IPS-NIHi11 (cell line): ENCODE data around the gene PLEKHA6.

ENCODE experiments used
- DNase-seq: peaks from one replicate; pipeline ENCODE4 v3.0.0; 2012; ENCODE audit warnings: mixed read lengths, low spot score

Gene PLEKHA6

DNA sequence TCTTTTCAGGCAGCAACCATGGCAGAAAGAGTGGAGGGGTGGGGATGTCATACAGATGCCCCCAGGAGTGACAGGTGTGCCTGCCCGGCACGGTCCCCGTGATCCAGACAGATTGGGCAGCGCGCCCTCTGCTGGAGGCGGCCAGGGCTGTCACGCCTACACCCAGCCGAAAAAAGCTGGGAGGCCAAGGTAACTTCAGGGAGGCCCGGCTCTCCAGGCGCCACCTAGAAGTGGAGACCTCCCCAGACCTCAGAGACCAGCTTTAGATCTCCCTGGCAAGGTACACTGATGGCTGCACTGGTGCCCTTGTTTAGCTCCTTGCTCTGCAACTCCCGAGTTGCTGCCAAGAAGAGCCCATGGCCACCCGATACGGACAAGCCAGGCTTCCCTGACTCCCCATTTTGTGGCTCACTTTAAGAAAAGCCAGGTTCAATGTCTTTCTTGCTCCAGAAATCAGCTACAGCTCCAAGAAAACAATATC, 152.6 kb downstream of the PLEKHA6 start:
- peak; percentile 93 for DNase-seq

DNA sequence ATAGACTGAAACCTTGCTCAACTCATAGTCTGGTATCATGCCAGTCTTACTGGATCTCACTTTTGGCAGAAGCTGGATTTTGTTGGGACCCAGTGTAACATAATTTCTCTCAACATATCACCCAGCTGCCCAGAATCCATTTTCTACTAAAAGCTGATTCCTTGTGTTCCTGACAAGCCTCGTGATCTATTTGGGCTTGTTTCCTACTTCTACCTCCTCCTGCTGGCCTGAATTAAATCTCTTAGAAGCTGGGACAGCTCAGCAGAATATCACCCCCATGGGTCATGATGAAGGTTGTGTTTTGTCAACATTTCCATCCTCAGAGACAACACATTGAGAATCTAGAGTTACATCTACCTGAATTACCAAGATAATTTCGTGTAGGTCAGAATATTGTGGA, 153.6 kb downstream of the PLEKHA6 start:
- no peak for DNase-seq

DNA sequence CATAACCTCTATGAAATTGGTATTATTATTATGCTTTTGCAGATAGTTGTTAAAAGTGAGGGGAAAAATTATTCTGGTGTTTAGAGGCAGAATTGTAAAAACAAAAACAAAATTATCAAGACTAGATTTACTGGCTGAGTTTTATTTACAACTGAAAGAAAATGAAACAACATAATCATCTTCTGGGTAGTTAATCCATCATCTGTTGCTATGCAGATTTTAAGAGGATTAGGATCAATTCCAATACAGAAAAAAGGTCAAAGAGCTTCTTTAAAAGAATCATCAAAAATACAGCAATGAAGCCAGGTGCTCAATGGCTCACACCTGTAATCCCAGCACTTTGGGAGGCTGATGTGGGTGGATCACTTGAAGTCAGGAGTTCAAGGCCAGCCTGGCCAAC, 154.2 kb downstream of the PLEKHA6 start:
- DNase-seq = no peak

DNA sequence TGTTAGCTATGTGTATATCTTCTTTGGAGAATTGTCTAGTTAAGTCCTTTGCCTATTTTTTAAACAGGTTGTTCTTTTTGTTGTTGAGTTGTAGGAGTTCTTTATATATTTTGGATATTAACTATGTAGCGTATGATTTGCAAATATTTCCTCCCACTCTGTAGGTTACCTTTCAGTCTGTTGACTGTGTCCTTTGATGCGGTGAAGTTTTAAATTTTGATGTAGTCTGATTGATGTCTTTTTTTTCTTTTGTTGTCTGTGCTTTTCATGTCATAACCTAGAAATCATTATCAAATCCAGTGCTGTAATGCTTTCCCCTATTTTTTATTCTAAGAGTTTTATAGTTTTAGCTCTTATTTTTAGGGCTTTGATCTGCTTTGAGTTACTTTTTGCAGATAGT, 154.8 kb downstream of the PLEKHA6 start:
- DNase-seq = no peak

DNA sequence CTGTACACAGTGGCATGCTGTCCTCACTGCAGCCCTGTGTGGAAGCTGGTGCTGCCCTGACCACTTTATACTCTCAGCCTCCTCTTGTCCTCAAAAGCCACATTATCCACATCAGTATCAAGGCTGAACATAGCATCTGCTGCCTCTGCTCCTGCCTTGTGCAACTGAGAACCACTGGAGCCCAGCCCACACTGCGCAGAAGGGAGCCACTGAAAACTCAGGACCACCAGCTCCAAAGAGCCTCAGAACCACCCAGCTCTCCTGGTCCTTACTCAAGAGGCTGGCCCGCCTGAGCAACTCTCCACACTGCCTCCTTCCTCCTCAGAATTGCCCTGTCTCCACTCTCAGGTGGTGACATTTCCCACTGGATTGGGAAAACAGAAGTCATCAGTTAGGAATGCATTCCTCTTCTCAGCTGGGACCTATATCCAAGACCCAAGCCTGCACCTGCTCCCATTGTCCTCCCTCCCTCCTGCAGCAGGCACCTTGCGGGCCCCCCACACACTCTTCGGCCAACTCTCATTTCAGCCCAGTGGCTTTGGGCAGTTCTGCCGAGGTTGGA, 156.4 kb downstream of the PLEKHA6 start:
- no peak for DNase-seq

DNA sequence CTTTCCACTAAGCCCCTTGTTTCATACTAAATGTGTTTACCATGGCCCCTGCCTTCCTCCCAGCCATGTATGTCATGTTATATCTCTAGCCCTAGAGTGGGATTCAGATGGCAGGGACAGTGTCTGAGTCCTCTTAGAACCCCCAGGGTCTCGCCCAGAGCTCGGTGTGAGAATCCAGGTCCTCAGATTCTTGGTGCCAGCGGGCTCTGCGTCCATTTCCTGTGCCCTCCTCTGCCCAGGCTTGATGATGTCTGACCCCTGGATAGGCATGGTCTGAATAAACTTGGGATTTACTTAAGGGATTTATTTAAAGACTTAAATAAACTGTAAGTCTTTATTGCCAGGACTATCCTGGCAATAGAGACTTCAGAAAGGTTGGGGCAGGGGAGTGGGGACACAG, 157.2 kb downstream of the PLEKHA6 start:
- DNase-seq = no peak

DNA sequence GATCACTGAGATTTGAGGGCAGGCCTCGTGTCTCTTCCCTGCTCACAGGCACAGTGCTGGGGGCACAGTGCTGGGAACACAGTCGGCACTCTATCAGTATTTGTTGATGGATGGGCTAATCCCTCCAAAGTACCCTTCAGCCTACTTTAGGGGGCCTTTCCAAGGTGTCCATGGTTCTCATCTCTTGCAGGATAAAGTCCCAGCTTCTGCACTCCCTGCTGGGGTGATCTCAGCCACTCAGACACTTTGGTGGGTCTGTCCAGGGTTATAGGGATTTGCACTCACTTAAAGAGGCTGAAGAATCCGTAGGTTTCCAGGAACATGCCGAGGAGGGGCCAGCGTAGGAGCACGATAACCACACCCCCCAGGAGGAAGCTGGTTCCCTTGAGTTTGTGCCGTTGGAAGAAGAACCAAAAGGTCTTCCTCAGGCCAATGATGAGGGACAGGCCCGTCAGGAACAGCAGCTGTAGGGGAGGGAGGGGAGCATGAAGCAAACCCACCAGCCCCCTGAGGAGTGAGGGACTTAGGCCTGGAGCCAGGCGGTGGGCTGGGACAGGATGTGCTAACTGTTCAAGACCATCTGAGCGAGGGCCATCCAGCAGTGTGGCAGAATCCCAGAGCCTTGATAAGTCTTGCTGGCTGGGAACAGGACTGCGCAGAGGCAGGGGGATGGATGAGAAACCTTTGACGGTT, 158.2 kb downstream of the PLEKHA6 start:
- DNase-seq = no peak

DNA sequence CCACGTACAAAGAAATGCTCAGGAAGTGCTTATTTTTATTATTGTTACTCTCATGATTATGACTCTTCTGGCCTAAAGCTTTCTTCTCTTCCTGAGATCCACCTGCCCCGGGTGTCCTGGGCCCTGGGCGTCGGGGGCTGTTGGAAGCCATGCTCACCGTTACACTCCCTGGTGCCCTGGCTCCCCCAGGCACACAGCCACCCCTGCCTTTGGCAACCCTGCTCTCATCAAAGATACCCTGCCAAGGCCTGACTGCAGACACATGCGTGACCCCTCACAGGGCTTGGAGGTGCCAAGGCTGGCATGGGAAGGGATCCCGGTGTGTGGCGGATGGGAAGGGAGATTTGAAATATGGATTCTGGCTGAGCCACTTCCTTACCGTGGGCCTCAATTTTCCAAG, 160.2 kb downstream of the PLEKHA6 start:
- DNase-seq = no peak

DNA sequence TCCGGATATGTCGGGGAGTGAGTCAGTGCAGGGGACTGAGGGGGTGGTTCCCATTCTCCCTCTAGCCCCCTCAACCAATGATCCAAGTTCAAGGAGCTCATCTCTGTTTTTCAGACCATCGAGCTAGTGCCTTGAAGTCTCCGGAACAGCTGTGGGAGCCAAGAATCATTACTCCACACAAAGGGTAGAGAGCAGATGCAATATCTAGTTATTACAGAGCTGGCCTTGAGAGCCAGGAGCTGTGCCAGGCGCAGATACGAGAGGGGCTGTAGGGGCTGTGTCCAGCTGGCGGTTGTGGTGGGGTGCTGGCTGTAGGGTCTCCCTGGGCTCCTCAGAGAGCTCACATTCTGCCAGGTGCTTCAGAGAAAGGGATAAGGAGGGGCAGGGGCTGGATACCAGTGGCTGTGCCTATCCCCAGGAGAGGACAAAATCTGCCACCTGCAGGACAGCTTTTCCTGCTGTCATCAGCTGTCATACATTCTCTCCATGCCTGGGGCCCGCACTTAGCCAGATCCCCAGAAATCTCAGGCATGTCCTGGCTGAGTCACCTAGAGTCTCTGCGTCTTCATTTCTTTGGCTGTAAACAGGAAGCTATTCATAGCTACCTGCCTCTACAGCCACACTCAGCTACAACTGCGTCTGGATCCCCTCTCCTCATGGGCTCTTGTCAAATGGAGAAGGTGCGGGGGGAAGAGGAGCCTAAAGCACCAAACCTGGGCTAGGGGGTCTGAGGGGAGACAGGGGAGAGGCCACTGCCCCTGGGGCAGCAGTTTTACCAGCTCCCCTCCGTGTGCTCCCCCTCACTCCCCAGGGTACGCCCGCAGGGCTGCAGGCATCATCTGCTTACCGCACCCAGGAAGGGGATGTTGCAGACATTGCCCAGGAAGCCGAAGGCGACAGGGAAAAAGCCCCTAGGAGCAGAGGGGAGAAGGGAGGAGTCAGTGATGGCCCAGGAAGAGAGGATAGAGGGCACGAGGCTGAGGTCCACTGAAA, 161.1 kb downstream of the PLEKHA6 start:
- DNase-seq = peak; percentile 53

DNA sequence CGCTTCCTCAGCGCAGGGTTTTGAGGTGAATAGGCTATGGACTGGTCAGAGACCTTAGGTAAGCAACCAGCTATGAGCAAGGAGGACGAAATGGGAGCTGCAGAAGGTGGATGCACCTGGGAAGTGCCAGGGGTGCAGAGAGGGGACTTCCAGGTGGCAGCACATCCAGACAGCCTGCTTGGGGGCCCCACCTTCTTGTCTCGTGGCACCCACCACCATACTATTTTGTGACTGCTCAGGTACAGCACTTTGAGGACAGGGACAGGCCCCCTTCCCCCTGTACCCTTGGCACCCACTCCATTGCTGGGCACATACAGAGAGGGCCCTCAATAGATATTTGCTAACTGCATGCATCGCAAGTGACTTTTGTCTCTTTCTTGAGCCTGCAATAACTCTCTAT, 162.7 kb downstream of the PLEKHA6 start:
- DNase-seq = no peak

DNA sequence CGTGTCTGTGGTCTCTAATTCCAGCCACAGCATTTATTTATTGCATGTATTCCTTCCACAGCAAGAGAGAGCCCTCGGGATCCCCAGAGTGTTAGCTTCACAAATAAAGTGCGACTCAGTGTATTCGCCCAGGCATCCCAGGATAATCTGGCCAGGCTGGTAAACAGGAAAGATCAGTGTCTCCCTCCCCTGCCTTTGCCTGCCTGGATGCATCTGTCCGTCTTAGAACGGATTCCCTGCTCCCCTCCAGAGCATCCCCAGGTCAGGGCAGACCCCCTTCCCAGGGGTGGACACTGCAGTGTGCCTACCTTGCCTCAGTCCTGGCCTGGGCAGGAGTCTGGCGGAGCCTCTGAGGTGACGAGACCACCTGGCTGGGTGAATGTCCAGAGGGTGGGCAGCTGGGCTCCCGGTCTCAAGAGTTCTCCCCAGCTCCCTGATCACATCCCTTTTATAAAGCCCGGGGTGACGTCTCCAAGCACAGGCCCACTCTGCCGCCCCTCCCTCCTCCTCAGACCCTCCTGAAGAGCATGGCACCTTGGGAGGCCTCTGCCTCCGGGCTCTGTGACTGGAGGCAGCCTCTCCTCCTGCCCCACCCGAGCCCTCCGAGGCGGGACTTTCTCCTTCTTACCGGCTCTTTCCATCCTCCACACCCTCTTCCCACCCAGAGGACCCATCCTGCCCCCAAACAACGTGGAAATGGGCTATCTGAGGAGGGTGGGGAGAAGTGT, 163.5 kb downstream of the PLEKHA6 start, which contains the start of gene KISS1:
Gene KISS1, minus strand, starts transcription at position 424 of the 728 bp plus-strand sequence. CDS start 3,615 bp downstream, outside the sequence.
- DNase-seq = no peak

DNA sequence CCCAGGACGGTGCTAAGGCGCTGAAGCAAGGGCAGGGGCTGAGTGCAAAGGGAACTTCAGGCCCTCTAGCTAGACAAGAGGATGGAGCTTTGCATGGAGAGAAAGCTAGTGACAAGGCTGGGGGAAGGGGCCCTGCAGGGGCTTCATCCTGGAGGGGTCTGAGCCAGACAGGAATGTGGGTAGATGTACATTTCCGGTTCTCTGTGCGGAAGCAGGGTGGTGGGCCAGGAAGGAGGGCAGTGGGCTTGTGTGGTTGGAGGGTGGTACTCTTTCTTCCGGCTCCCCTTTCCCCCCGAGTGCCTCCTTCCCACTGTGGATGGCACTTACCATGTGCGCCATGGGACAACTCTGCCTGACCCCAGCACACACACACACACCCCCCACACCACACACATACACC, 165.0 kb downstream of the PLEKHA6 start:
- DNase-seq = no peak

DNA sequence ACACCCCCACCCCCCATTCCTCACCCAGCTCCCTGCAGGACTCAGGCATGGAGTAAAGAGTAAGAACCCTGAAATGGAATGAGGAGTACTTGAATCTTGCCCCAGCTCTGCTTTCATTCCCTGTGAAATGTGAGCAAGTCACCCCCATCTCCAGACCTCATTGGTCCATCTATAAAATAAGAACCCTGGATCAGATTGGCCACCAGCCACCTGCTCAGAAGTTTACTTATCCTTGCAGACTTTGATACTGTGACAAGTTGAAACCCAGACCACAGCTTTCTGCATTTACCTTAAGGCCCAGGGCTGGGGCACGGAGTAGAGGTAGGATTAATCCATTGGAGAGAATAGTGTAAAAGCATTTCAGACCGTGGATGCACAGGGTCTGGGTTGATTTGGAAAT, 165.6 kb downstream of the PLEKHA6 start:
- no peak for DNase-seq

DNA sequence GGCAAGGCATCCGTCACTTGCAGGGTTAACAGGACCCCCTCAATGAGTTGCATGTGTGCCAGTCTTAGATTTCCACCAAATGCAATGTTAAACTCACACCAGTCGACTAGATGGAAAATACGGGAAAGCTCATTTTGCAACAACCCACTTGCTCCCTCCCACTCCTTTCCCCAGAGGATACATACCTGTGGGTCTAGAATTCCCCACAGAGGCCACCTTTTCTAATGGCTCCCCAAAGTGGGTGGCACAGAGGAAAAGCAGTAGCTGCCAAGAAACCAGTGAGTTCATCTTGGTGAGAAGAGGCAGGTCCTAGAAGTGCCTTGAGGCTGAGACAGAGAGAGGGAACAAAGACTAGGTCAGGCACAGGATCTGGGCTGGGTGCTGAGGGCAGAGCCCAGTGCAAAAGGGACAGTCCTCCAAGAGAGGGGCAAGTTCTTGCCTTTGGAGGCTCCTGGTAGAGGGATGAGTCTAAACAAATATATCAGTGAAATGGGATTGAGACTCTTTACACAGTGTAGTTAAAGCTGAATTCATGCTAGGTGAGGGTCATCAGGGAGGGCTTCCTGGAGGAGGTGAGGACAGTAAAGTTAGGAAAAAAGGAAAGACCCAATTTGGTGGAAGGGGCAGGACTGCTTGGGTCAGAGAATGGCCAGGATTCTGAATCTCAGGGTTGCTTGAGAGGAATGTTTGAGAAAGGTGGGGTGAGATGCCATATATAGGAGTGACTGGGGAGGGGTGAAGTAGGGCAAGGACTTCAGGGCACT, 167.0 kb downstream of the PLEKHA6 start:
- no peak for DNase-seq

DNA sequence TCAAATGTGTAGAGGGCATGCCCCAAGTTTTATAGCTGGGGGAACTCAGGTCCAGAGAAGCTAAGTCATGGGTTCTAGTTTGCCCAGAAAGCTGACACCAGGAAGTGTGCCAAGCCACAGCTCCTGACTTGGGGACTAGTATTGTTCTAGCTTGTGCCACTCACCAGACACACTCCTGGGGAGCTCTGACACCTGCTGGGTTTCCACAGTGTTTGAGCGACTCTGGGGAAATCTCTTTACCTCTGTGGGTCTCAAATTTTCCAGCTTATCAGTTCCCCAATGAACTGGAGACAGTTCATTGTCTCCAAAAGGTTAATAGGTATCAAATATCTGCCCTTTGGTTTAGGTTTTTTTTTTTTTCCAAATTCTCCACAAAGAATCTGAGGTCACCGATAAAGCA, 167.7 kb downstream of the PLEKHA6 start:
- no peak for DNase-seq

DNA sequence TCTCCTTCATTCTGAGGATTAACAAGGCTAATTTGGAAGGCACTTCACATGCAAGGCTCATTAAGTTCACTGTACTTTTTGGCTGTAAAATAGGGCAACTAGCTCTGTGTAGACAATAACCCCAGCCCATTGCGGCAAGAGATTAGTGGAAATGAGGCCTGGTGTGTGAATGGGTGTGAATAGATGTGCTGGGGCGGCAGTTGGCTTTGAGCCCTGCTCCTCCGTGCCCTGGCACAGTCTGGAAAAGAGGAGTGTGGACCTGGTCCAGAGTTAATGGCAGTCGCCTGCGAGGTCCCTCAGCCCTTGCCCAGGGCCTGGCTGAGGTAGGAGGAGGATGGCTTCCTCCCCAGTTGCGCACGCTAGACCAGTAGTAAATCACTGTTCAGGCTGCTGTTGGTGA, 168.3 kb downstream of the PLEKHA6 start:
- DNase-seq = no peak

DNA sequence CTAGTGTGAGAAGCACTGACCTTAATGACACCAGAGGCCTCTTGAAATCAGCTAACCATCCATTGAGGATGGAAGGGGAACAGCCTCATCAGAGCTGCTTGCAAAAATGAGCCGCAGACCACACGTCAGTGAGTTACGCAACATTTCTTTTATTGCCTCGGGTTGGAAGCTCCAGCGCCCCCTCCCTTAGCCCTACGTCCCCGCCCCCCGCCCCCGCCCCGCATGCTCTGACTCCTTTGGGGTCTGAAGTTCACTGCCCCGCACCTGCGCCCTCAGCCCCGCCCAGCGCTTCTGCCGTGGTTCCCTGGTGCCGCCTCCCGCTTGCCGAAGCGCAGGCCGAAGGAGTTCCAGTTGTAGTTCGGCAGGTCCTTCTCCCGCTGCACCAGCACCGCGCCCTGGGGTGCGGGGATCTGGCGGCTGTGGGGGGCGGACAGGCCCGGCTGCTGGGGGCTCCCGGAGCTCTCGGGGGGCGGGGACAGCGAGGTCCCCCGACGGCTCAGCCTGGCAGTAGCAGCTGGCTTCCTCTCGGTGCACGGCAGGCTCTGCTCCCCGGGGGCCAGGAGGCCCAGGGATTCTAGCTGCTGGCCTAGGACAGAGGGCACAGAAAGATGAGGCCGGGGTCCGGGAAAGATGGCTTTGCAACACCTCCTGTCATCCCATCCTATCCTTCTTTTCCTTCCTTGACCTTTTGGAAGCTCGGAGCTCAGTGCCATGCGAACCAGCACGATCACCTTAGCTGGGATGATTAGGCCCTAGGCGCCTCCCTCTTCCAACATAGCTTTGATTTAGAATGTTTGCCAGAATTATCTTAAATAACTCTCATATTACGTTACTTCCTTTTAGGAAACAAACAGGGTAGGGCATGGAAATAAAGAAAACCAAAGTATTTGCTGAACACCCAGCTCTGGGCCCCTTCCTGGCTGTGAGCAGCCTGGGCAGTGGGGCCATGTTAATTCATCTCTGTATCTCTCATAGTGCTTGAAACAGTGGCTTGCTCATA, 169.2 kb downstream of the PLEKHA6 start:
- peak; percentile 84 for DNase-seq

DNA sequence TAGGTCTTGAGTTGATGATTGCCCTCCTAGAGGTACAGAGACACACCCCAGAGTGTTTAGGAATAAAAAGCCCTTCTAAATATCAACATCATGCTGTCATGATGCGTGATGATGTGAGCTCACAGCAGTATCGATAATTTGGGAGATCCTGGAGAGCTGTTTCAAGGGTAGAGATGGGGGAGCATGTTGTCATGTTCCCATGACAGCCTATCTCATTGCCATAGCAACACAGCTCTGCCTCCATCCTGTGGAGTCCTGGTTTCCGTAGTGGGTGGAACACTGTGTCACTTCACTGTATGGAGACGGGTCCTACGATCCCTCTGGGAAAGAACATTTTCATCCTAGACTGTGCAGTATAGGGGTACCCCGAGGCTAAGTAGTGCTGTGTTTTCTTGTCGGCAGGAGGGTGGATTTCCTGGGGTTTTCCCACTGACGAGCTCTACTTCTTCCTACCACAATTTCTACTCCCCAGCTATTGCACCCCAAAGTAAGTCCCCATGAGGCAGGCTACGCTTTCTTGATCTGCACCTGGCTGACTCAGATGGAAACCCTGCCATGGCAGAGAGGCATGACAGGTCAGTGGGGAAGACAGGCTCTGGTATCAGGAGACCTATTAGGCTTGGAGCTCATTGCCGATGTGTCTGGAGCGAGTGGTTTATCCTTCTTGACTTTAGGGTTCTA, 170.6 kb downstream of the PLEKHA6 start:
- no peak for DNase-seq

DNA sequence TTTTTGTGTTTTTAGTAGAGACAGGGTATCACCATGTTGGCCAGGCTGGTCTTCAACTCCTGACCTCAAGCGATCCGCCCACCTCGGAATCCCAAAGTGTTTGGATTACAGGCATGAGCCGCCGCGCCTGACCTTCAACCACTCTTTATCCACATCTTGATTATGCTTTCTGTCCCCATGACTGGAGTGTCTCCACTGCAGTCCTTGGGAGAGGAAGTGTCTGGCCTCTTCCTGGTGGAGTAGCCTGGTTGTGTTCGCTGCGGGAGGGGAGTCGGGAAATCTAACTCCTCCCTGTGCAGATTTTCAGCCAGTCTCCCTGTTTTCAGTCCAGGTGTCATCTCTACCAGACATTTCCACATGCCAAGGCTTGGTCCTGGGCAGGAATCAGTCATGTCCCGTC, 173.1 kb downstream of the PLEKHA6 start:
- no peak for DNase-seq
